ENCODE results near the gene PER2. TPM values are rescaled to one million over a fixed set of nuclear protein-coding genes. Genes with fewer than 3 reads are reported as not detected.
"Not testable (repeated sequence)": the region's sequence is repeated elsewhere in the genome, so short reads cannot be mapped to it uniquely, and the experiment has no call there.

PER2 gene
- total RNA-seq, 6 experiments from 2014 or later: 4.3 to 5.7 (median 4.5) TPM

GRCh38 chr2:238325694-238326093, 37.3 kb upstream of the PER2 start:
- Mint-ChIP-seq H3K27me3 (ENCODE audit: insufficient read depth) (no peaks in the 10 kb centered on the region; the same call in 1 of the 2 replicates), H3K4me1 (ENCODE audit: low read depth) (peaks cover 11% of the 10 kb centered on the region), H3K9me3 (no peaks in the 10 kb centered on the region), H3K4me3 (no peak overlapping the region), H3K36me3 (ENCODE audit: low read depth) (peaks cover 42% of the 10 kb centered on the region), H3K27ac (no peak overlapping the region)
- no peak for DNase-seq
- TF ChIP-seq CTCF (IDR thresholded peaks at IDR 0.05): no peak

DNA sequence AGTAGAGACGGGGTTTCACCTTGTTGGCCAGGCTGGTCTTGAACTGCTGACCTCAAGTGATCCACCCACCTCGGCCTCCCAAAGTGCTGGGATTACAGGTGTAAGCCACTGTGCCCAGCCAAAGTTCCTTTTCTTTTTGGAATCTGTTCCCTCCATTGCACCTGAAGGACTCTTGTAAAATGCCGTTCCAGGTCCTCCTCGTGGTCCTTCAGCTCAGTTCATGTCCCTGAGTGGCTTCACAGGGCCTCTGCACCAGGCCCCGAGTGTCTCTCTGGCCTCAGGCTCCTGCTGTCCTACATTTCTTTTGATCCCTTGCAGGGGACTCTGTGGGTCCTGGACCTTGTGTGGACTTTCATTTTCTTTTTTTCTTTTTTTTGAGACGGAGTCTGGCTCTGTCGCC, 35.8 kb upstream of the PER2 start:
- not testable (repeated sequence) for H3K27ac Mint-ChIP-seq; H3K4me3 Mint-ChIP-seq; H3K27me3 Mint-ChIP-seq (ENCODE audit: insufficient read depth); DNase-seq; H3K9me3 Mint-ChIP-seq
- Mint-ChIP-seq H3K4me1 (ENCODE audit: low read depth) (peaks cover 18% of the 10 kb centered on the region), H3K36me3 (ENCODE audit: low read depth) (peaks cover 34% of the 10 kb centered on the region)

- H3K4me1 Mint-ChIP-seq (ENCODE audit: low read depth): peaks cover 18% of the 10 kb centered on the region
- H3K27ac Mint-ChIP-seq: peak overlapping the region; percentile 52; the same call in 1 of the 2 replicates
- TF ChIP-seq CTCF (IDR thresholded peaks at IDR 0.05): no peak
- H3K27me3 Mint-ChIP-seq (ENCODE audit: insufficient read depth): peaks cover 10% of the 10 kb centered on the region
- DNase-seq: no peak
- no peaks in the 10 kb centered on the region for H3K9me3 Mint-ChIP-seq
- H3K4me3 Mint-ChIP-seq: peak overlapping the region; percentile 90
- peaks cover 14% of the 10 kb centered on the region for H3K36me3 Mint-ChIP-seq (ENCODE audit: low read depth)
Measured at GRCh38 chr2:238322001-238322411, 33.6 kb upstream of the PER2 start.

- no peak for TF ChIP-seq CTCF (IDR thresholded peaks at IDR 0.05)
- H3K9me3 Mint-ChIP-seq: no peaks in the 10 kb centered on the region
- peaks cover 18% of the 10 kb centered on the region for H3K4me1 Mint-ChIP-seq (ENCODE audit: low read depth)
- peaks cover 11% of the 10 kb centered on the region; the same call in 1 of the 2 replicates for H3K36me3 Mint-ChIP-seq (ENCODE audit: low read depth)
- DNase-seq: no peak
- peaks cover 13% of the 10 kb centered on the region for H3K27me3 Mint-ChIP-seq (ENCODE audit: insufficient read depth)
- peak overlapping the region; percentile 75 for H3K27ac Mint-ChIP-seq
- peak overlapping the region; percentile 90 for H3K4me3 Mint-ChIP-seq
Measured at GRCh38 chr2:238321467-238321866, 33.1 kb upstream of the PER2 start.

- DNase-seq: no peak
Measured at GRCh38 chr2:238320648-238321281, 32.4 kb upstream of the PER2 start.

More at GRCh38 chr2:238320648-238321281, 32.4 kb upstream of the PER2 start:
- H3K36me3 Mint-ChIP-seq (ENCODE audit: low read depth): peaks cover 10% of the 10 kb centered on the region; the same call in 1 of the 2 replicates
- H3K27ac Mint-ChIP-seq: peak overlapping the region; percentile 75
- no peak for TF ChIP-seq CTCF (IDR thresholded peaks at IDR 0.05)
- peaks cover 18% of the 10 kb centered on the region for H3K4me1 Mint-ChIP-seq (ENCODE audit: low read depth)
- peaks cover 18% of the 10 kb centered on the region for H3K27me3 Mint-ChIP-seq (ENCODE audit: insufficient read depth)
- H3K9me3 Mint-ChIP-seq: no peaks in the 10 kb centered on the region
- peak overlapping the region; percentile 90 for H3K4me3 Mint-ChIP-seq
